ENCODE measurements around the gene FETUB. TPM values are rescaled to one million over a fixed set of nuclear protein-coding genes. Genes with fewer than 3 reads are reported as not detected.

The FETUB gene
- total RNA-seq, 1 donor, result not detected

DNA sequence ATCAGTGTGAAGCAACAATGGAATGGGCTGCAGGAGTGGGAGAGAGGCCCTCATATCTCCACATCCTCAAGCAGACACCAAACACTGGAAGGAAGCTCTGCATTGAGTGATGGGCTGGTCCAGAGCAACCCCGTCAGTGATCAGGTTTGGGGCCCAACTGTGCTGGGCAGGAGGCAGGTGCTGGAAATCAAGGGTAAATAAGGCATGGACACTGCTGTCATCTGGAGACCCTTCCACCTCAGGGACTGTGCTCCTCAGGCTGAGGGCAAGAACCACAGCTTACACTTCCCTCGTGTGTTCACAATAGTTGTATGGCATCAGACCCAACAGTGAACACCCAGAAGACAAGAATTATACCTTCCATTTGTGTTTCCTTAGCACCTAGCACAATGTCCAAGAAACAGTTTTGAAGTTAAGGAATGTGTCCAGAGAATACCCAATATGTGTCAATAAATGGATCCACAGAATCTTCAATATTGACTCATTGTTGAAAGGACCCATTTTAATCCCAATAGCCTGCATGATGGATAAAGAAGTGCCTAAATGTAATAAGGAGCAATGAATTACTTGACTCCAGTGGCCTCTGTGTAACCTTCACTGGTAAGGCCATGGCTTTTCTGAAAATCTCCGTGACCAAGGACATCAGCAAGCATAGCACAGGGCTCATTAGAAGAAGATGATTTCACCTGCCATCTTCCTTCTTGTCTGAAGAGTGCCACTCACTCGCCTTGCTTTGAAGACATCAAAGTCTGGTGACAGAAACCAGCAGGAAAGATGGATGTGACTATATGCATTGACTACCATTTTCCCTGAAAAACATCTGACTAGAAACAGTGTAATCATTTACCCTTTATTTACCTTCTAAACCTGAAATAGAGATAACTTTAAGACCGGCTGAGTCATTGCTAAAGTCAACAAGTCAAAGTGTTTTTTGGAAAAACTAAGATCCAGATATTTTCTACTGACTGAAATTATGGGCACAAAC lies 34.3 kb upstream of the FETUB start:
- H3K4me3 ChIP-seq (ENCODE audit: low read length), result no peak overlapping the region
- no peaks in the 10 kb centered on the region for H3K4me1 ChIP-seq (ENCODE audit: insufficient read depth, low read length)
- no peaks in the 10 kb centered on the region for H3K9me3 ChIP-seq (ENCODE audit: low read depth, low read length)
- H3K27me3 ChIP-seq (ENCODE audit: insufficient read depth, low read length), result no peaks in the 10 kb centered on the region

- Histone ChIP-seq H3K4me3 (ENCODE audit: low read length) (no peak overlapping the region), H3K27me3 (ENCODE audit: insufficient read depth, low read length) (no peaks in the 10 kb centered on the region), H3K9me3 (ENCODE audit: low read depth, low read length) (no peaks in the 10 kb centered on the region), H3K4me1 (ENCODE audit: insufficient read depth, low read length) (no peaks in the 10 kb centered on the region)
Measured at GRCh38 chr3:186608624-186609215, 31.5 kb upstream of the FETUB start.

DNA sequence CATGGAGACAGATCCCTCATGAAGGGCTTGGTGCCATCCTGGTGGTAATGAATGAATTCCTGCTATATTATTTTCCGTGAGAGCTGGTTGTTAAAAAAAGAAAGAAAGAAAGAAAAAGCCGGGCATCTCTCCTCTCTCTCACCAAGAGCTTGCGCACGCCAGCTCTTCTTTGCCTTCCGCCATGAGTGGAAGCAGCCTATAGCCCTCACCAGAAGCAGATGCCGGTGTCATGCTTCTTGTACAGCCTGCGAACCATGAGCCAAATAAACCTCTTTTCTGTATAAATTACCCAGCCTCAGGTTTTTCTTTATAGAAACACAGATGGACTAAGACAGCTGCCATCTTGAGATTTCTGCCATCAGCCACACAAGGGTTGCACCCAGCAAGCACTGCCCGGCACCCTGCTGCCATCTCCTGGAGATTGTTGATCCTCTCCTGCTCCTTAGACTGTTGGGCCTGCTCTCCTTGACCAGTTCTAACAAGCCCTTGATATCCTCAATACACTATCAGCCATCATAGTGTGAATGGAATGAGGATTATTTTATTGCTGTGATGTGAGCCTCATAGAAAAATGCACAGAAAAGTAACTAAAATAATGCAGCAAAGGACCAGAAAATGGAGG lies 30.8 kb upstream of the FETUB start:
- Histone ChIP-seq H3K4me1 (ENCODE audit: insufficient read depth, low read length) (peaks cover under 1% of the 10 kb centered on the region), H3K27me3 (ENCODE audit: insufficient read depth, low read length) (peaks cover 3% of the 10 kb centered on the region), H3K4me3 (ENCODE audit: low read length) (no peak overlapping the region), H3K9me3 (ENCODE audit: low read depth, low read length) (no peaks in the 10 kb centered on the region)

- Histone ChIP-seq H3K4me1 (ENCODE audit: insufficient read depth, low read length) (peaks cover 10% of the 10 kb centered on the region), H3K27me3 (ENCODE audit: insufficient read depth, low read length) (peaks cover 15% of the 10 kb centered on the region), H3K4me3 (ENCODE audit: low read length) (no peak overlapping the region), H3K9me3 (ENCODE audit: low read depth, low read length) (no peaks in the 10 kb centered on the region)
Measured at GRCh38 chr3:186612065-186612464, 28.1 kb upstream of the FETUB start.

- no peak within 1 kb of the TSS for H3K4me3 ChIP-seq (ENCODE audit: low read length)
- no peaks in the 10 kb centered on the region for H3K9me3 ChIP-seq (ENCODE audit: low read depth, low read length)
- H3K4me1 ChIP-seq (ENCODE audit: insufficient read depth, low read length), result peaks cover 15% of the 10 kb centered on the region
- H3K27me3 ChIP-seq (ENCODE audit: insufficient read depth, low read length), result peaks cover 21% of the 10 kb centered on the region
Measured at GRCh38 chr3:186612721-186613636, 27.2 kb upstream of the FETUB start, which contains the start of gene AHSG. AHSG (plus strand) TSS chr3:186613060; CDS start chr3:186613142, 82 bp downstream.

DNA sequence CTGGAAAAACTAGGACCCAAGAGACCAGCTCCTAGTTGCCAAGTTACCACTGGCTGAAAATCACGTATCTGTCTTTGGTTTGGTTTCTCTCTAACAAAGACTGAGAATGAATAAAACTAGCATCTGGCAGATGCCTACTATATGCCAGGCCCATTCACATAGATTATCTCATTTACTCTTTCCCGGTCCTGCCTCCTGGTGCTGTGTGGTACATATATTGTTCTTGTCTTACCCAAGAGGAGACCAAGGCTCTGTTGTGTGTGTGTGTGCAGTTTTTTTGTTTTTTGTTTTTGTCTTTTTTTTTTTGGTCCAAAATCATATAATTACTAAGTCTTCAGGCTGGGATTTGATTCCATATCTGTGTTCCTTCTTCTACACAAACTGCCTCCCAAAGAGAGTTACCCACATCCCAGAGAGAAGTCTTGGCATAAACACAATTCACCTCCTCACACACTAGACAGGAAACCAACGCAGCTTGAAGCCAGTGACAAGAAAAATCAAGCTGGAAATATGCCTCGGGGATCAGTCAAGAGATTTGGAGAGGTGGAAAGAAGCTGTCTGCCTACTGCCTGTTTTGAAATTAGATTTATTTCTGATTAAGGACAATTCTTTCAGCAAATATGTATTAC lies 26.4 kb upstream of the FETUB start:
- Histone ChIP-seq H3K4me3 (ENCODE audit: low read length) (no peak overlapping the region), H3K27me3 (ENCODE audit: insufficient read depth, low read length) (peaks cover 26% of the 10 kb centered on the region), H3K4me1 (ENCODE audit: insufficient read depth, low read length) (peaks cover 15% of the 10 kb centered on the region), H3K9me3 (ENCODE audit: low read depth, low read length) (no peaks in the 10 kb centered on the region)

- no peak overlapping the region for H3K4me3 ChIP-seq (ENCODE audit: low read length)
- H3K4me1 ChIP-seq (ENCODE audit: insufficient read depth, low read length), result peaks cover 15% of the 10 kb centered on the region
- no peaks in the 10 kb centered on the region for H3K9me3 ChIP-seq (ENCODE audit: low read depth, low read length)
- peaks cover 26% of the 10 kb centered on the region for H3K27me3 ChIP-seq (ENCODE audit: insufficient read depth, low read length)
Measured at GRCh38 chr3:186614266-186614596, 26.0 kb upstream of the FETUB start.

DNA sequence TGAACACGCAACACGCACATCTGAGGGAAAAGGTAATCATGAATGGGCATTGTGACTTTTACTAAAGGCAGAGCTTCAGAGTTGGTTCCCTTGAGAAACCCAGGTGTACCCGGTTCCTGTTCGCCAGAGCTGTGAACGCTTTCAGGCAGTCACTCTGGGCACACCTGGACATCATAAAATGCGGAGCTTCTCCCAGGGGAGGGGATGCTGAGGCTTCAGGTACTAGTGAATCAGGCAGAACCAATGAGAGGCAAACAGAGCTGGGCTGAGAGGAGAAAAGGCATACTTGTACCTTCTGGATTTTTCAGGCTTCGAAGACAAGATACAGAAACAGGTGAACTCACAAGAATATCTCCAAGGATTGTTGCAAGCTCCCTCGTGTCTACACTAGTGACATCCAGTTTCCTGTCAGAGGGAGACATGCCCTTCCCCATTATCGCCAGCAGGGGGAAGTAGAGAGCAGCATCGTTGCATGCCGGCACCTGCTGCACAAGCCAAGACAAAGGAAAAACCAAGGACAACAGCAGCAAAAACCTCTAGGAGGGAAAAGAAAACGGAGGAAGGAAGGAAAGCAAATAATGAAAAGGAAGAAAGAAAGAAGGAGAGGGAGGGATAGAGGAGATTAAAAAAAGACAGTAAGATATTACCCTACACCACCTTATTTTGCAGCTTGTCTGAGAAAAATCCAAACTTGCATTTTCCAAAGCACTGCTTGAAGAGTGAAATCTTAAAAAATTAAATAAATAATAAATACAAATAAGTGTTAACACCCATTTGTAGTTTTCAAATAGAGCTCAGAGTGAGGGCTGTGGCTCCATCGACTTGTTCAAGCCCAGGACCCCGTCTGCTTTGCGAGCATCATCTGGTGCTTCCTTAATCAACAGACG lies 25.4 kb upstream of the FETUB start:
- H3K27me3 ChIP-seq (ENCODE audit: insufficient read depth, low read length), result peaks cover 26% of the 10 kb centered on the region
- peaks cover 15% of the 10 kb centered on the region for H3K4me1 ChIP-seq (ENCODE audit: insufficient read depth, low read length)
- no peak overlapping the region for H3K4me3 ChIP-seq (ENCODE audit: low read length)
- no peaks in the 10 kb centered on the region for H3K9me3 ChIP-seq (ENCODE audit: low read depth, low read length)

DNA sequence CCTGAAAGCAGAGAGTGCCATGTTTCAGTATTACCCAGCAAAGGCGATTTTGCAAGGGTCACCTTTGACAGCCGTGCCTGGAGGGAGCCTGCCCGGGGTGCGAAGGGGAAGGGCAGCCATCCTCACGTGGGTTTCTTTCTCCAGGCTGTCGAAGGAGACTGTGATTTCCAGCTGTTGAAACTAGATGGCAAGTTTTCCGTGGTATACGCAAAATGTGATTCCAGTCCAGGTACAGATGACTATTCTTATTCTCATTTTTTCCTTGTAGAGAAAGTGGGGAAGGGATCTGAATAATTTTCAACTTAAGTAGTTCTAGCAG lies 23.9 kb upstream of the FETUB start:
- Histone ChIP-seq H3K4me1 (ENCODE audit: insufficient read depth, low read length) (peaks cover 15% of the 10 kb centered on the region), H3K4me3 (ENCODE audit: low read length) (no peak overlapping the region), H3K27me3 (ENCODE audit: insufficient read depth, low read length) (peaks cover 26% of the 10 kb centered on the region), H3K9me3 (ENCODE audit: low read depth, low read length) (no peaks in the 10 kb centered on the region)

- peaks cover 15% of the 10 kb centered on the region for H3K4me1 ChIP-seq (ENCODE audit: insufficient read depth, low read length)
- H3K27me3 ChIP-seq (ENCODE audit: insufficient read depth, low read length), result peaks cover 26% of the 10 kb centered on the region
- no peaks in the 10 kb centered on the region for H3K9me3 ChIP-seq (ENCODE audit: low read depth, low read length)
- no peak overlapping the region for H3K4me3 ChIP-seq (ENCODE audit: low read length)
Measured at GRCh38 chr3:186617036-186617946, 22.9 kb upstream of the FETUB start.

DNA sequence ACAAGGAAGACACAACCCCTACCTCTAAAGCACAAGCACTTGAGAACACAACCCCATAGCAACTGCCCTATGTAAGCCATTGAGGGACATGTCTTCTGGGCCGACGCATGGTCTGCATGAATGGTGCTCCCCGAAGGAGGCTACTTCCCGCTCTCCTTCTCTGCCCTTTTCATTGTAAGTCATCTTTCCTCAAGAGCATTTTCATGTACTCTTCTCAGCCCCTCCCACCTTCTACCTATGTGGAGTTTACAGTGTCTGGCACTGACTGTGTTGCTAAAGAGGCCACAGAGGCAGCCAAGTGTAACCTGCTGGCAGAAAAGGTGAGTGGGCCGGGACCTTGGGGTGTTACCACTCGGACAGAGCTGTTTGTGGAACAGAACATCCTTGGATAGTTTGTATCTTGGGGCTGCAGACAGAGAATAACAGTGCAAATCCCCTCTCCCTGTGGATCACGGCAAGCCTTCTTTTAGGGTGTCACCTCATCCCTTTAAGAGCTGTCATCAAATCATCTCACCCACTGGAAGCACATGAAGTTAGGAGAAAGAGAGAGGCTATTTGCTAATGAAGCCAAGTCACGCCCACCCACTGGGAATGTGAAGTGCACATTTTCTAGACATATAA lies 21.8 kb upstream of the FETUB start:
- peaks cover 15% of the 10 kb centered on the region for H3K4me1 ChIP-seq (ENCODE audit: insufficient read depth, low read length)
- peaks cover 26% of the 10 kb centered on the region for H3K27me3 ChIP-seq (ENCODE audit: insufficient read depth, low read length)
- H3K4me3 ChIP-seq (ENCODE audit: low read length), result no peak overlapping the region
- H3K9me3 ChIP-seq (ENCODE audit: low read depth, low read length), result no peaks in the 10 kb centered on the region

DNA sequence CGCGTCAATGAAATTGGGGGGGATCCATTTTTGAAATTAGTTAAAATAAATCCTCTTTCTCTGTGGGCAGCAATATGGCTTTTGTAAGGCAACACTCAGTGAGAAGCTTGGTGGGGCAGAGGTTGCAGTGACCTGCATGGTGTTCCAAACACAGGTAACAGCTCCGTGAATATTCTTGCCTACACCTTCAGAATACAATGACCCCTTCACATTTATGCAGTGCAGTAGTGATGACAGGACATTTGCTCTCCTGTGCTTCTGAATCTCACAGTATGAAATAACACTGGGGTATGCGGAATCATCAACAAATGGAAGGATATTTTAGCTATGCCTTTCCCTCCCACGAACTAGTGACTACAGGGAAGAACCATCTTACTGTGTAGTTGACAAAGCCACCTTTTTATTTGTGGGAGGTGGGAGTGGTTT lies 20.4 kb upstream of the FETUB start:
- Histone ChIP-seq H3K4me1 (ENCODE audit: insufficient read depth, low read length) (peaks cover 10% of the 10 kb centered on the region), H3K9me3 (ENCODE audit: low read depth, low read length) (no peaks in the 10 kb centered on the region), H3K4me3 (ENCODE audit: low read length) (no peak overlapping the region), H3K27me3 (ENCODE audit: insufficient read depth, low read length) (peaks cover 19% of the 10 kb centered on the region)

All from mononuclear cell (primary cell).